Measurements from ENCODE around the gene BCR.

The BCR gene

DNA sequence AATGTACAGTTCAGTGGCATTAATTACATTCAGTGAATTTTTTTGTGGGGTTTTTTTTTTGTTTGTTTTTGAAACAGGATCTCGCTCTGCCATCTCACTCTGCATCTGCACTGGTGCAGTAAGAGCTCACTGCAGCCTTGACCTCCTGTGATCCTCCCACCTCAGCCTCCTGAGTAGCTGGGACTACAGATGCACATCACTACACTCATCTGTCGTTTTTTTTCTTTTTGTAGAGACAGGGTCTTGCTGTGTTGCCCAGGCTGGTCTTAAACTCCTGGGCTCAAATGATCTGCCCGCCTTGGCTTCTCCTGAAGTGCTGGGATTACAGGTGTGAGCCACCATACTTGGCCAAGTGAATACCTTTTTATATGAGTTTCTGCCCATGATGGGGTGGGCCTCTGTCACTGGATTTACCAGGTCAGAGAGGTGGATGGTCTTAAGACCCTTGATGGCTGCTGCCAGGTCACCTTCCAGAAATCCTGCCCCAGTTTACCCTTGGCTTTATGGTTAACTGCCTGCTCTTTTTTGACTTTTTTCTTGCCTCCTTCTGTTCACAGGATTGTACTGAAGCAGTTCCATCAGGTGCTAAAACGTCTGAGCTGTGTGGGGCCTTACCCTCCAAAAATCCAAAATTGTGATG is 22.6 kb downstream of the BCR start:
- no peak for DNase-seq

- DNase-seq, result no peak
Observed at GRCh38 chr22:23203452-23204124, 23.3 kb downstream of the BCR start.

DNA sequence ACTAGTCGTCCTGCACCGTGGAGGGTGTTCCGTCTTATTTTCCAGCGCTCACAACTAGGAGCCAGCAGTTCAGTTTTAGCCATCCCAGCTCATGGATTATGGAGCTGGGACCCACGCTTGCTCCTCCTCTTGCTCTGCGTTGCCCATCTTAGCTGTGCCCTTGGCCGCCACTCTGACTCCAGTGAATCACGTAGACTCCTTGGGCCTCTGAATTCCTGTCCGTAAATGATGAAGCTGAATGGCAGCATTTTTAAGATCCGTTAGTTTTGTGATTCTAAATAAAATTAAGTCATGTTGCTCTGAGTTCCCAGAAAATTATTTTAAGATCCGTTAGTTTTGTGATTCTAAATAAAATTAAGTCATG is 23.8 kb downstream of the BCR start:
- no peak for DNase-seq

DNA sequence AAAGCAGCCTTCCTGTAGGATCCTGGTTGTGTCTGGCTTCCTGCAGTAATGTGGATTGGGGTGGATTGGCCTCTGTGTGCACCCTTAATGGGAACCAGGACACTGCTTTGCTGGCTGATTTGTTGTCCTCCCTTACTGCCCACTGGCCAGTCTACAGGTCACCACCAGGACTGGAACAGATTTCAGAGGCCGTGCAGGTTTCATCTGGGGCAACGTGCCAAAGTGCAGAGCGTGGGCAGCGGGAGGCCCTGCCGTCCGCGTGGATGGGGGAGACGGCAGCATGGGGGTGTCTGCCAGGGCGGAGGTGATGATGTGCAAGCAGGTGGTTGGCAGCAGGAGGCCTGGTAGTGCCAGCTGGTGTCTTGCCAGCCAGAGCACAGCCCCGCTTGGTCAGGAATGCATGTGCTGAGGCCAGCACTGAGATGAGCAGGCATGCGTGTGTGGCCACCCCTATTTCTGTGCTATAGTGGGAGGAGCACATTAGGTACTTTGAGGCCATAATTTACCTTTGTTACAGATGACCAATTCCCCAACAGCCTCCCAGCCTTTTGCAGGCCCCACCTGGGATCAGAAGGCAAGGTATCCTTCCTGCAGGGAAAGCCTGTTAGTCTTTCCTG is 24.3 kb downstream of the BCR start:
- DNase-seq, result no peak

GRCh38 chr22:23205339-23206049 is 25.2 kb downstream of the BCR start:
- DNase-seq, result no peak

GRCh38 chr22:23206915-23207314 is 26.6 kb downstream of the BCR start:
- DNase-seq, result no peak

- no peak for DNase-seq
Observed at GRCh38 chr22:23207729-23208393, 27.6 kb downstream of the BCR start.

- no peak for DNase-seq
Observed at GRCh38 chr22:23210428-23211170, 30.3 kb downstream of the BCR start.

DNA sequence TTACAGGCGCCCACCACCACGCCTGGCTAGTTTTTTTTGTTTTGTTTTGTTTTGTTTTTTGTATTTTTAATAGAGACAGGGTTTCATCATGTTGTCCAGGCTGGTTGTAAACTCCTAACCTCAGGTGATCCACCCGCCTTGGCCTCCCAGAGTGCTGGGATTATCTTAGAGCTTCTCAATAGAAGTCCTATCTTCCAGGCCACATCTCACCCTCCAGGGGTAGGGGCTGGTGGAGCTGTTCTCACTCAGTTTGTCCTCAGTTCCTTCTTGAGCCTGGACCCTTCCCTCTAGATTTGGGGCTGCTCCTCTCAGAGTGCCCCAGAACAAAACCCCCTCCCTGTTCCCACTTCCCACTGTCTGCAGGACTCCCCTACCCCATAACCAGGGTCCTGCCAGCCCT is 31.3 kb downstream of the BCR start:
- DNase-seq, result no peak

DNA sequence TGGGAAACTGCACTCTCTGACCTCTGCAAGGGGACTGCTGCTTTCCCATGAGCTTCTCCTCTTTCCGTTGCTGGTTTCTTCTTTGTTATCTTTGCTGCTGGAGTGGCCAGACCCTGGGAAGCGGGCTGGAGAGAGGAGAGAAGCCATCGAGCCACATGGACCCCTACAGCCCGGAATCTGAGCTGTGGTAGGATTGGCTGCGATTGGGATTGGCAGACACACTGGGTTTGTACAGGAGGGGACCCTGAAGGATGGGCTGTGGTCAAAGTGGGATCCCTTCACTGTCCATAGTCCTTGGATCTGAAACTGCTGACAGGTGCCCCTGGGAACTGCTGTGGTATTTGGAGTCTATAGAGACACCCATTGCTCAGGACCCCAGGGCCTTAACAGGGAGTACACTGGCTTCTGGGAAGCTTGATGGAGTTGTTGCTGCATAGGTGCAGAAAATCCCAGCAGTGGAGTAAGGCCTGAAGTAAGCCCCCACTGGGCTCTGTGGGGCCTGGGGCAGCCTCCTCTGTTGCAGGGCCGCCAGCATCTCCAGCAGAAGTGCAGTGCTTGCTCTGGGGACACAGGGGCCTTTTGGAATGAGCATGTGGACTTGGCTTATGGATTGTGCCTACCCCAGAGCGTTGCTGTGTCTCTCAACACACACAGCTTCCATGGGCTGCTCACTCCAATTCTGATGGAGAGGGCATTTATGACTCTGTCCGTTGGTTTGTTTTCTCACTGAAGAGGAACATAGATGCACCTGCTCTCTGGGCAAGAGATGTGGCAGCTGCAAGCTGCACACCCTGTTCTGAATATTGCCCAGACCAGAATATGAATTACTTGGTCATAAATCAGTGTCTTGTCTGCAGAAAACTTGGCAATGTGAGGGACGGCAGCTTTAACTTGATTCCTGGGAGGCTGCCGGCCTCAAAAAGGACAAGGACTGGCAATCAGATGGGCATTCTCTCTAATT is 32.0 kb downstream of the BCR start:
- DNase-seq, result no peak

DNA sequence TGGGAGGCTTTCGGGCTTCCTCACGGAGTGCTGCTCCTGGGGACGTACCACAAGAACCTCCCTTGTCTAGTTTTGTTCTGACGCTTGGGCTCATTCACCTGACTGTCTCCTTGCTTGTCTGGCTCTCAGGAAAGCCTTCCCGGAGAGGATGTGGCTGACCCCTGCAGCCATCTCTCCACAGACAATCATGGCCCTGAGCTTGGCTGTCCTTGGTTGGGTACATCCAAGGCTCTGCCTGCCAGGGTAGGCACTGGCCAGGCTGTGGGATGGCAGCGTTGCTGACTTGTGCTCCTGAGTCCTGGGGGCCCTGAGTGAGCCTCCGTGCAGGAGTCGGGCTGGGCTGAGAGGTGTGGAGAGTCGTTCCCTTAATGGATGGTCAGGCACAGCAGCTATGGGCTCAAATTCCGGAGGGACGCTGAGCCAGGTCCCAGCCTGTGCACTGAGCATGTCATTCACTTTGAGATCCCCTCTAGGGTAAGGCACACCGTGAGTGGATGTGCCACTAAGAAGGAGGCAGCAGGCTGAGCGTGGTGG is 32.8 kb downstream of the BCR start:
- DNase-seq, result no peak

GRCh38 chr22:23213581-23214334 is 33.4 kb downstream of the BCR start:
- no peak for DNase-seq

DNA sequence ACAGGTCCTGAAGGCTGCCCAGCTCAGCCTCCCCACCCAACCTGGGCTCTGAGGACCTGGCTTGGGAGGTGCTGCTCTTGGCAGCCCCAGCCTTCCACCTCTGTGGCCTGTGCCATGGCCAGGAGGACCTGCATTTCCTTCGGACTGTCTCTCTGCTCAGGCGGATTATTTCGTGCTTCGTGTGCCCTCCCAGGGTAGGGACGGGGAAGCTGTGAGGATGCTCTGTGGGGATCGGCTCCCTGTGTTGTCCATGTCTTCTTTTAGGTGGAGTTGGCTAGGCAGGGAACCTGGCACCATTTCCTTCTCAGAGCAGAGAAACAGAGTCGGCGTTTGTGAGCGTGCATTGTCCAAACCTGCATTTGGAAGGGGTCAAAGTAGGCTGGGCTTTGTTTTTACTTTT is 34.1 kb downstream of the BCR start:
- no peak for DNase-seq

- peak; percentile 15 for DNase-seq
Observed at GRCh38 chr22:23215294-23216241, 35.3 kb downstream of the BCR start.

DNA sequence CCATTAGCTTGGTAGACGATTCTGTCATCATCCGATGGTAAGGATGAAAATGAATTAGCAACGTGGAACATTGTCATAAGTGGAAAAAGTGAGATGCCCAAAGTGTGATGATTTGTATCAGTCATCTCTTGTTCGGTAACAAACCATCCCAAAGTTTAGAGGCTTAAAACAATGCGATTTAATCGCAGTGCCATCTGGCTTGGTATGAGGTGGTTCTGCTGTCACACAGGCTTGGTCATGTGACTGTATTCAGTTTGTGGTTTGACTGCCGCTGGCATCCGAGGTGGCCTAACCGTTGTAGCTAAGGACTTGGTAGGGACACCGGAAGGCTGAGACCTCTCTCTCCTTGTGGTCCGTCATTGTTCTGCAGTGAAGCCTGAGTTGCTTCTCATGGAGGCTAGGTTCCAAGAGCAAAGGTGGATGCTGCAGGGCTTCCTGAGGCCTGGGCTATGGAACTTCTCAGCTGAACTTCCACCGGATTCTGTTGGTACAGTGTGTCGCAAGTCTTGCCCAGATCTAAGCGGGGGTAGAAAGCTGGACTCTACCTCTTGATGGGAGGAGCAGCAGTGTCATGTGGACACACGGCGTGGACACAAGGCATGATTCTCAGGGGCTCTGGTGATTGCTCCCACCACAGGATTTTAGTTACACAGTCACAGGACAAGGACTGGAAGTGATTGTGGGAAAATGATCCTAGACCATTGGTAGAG is 36.3 kb downstream of the BCR start:
- peak; percentile 87 for DNase-seq

DNA sequence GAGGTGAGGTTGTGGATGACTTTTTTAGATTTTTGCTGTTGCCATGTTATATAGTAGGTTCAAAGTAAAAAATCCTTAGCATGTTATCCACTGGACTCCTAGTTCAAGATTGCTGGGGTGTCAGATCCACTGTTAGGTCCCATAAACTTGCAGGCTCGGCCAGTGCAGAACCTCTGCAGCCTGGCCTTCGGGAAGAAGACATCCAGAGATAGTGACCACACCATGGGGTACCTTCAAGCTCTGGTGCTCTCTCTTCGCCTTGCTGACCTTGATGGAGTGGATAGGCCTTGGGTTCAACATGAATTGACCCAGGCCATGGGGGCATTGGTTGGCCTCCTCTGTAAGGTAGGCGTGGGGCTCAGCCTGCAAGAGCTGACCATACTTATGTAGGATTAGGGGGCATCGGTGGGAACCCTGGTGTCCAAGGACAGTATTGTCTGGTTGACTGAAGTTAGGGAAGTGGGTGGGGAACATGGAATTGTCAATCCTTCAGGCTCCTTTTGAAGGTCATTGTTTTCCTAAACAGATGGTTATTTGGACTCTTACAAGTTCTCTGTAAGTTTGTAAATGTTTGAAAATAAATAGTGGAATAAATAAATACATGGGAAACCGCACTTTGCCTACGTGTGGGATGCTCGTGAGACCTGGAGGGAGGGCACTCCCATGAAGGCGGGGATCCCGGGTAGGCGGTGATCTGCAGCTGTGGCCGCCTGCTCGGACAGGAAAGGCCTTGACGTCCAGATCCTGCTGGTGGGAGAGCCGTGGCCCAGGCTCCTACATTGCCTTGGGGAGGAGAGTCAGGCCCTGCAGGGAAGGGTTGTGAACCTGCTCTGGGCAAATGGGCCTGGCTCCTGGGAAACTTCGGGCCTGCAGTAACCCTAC is 37.1 kb downstream of the BCR start:
- DNase-seq, result no peak

Data from MV-4-11 (cell line).